Measurements from ENCODE around the gene CCNF. TPM values are rescaled to one million over a fixed set of nuclear protein-coding genes. Genes with fewer than 3 reads are reported as not detected.

CCNF gene
- total and polyA plus RNA-seq, 4 donors, result 0.88 to 46.3 (median 1.8) TPM

GRCh38 chr16:2480948-2481347, 51.7 kb downstream of the CCNF start:
- TF ChIP-seq REST (IDR thresholded peaks at IDR 0.05) (no peak), JUND (IDR thresholded peaks at IDR 0.05) (no peak)
- Histone ChIP-seq H3K36me3 (ENCODE audit: control insufficient read depth in 4 of 4, insufficient read depth in 3 of 4, low read depth in 1 of 4, low read length in 3 of 4) (no peaks in the 10 kb centered on the region), H3K9ac (ENCODE audit: low read depth in 1 of 2, low read length in 2 of 2) (no peak overlapping the region), H3K4me1 (ENCODE audit: control insufficient read depth in 4 of 4, insufficient read depth in 4 of 4, low read length in 3 of 4) (peaks cover 19 to 65% (median 44%) of the 10 kb centered on the region in 4 donors), H3K4me3 (ENCODE audit: low read depth in 1 of 3, low read length in 3 of 3) (no peak overlapping the region), H3K27me3 (ENCODE audit: control insufficient read depth in 4 of 4, insufficient read depth in 4 of 4, low read length in 3 of 4) (no peaks in the 10 kb centered on the region), H3K27ac (ENCODE audit: low read depth in 1 of 2, low read length in 2 of 2) (no peak overlapping the region), H3K9me3 (ENCODE audit: control insufficient read depth in 4 of 4, low read length in 3 of 4) (no peaks in the 10 kb centered on the region)
- no peak for DNase-seq (ENCODE audit: low spot score)
- WGBS, result 88% methylated on average over 12 of the region's 12 CpGs

- no peak for DNase-seq (ENCODE audit: low spot score)
- Histone ChIP-seq H3K36me3 (ENCODE audit: control insufficient read depth in 4 of 4, insufficient read depth in 3 of 4, low read depth in 1 of 4, low read length in 3 of 4) (no peaks in the 10 kb centered on the region), H3K4me1 (ENCODE audit: control insufficient read depth in 4 of 4, insufficient read depth in 4 of 4, low read length in 3 of 4) (peaks cover 20 to 57% (median 40%) of the 10 kb centered on the region in 4 donors), H3K9ac (ENCODE audit: low read depth in 1 of 2, low read length in 2 of 2) (no peak overlapping the region), H3K27me3 (ENCODE audit: control insufficient read depth in 4 of 4, insufficient read depth in 4 of 4, low read length in 3 of 4) (no peaks in the 10 kb centered on the region), H3K27ac (ENCODE audit: low read depth in 1 of 2, low read length in 2 of 2) (no peak overlapping the region), H3K4me3 (ENCODE audit: low read depth in 1 of 3, low read length in 3 of 3) (no peak overlapping the region), H3K9me3 (ENCODE audit: control insufficient read depth in 4 of 4, low read length in 3 of 4) (no peaks in the 10 kb centered on the region)
- TF ChIP-seq SP1 (IDR thresholded peaks at IDR 0.05) (no peak), MAX (IDR thresholded peaks at IDR 0.05) (no peak), EGR1 (IDR thresholded peaks at IDR 0.05; ENCODE audit: low read depth in 2 of 2) (no peak), CTCF (IDR thresholded peaks at IDR 0.05; ENCODE audit: low read depth, low read length, missing input control) (no peak), REST (IDR thresholded peaks at IDR 0.05) (no peak), JUND (IDR thresholded peaks at IDR 0.05) (no peak), YY1 (IDR thresholded peaks at IDR 0.05) (no peak), NR2F2 (IDR thresholded peaks at IDR 0.05) (no peak), TAF1 (conservative IDR thresholded peaks at IDR 0.05) (no peak), RAD21 (IDR thresholded peaks at IDR 0.05) (no peak), ATF3 (IDR thresholded peaks at IDR 0.05) (no peak), HNF4A (conservative IDR thresholded peaks at IDR 0.05) (no peak), FOXA1 (IDR thresholded peaks at IDR 0.05) (no peak), ZBTB33 (IDR thresholded peaks at IDR 0.05) (no peak)
- WGBS, result 88% methylated on average over 7 of the region's 7 CpGs
Measured at GRCh38 chr16:2481676-2482075, 52.4 kb downstream of the CCNF start.
